GM18951 (cell line): ENCODE measurements around the gene DZIP1L.

Source experiments
- POLR2A ChIP-seq: IDR thresholded peaks from 4 replicates; pipeline ENCODE4 v1.6.1; 2011; ENCODE audit warnings: mild to moderate bottlenecking; ENCODE audit not compliant: insufficient read length, insufficient read depth; ENCODE audit errors: extremely low read depth
- in situ Hi-C: fragments of 300-500 bp; cut with MboI; formaldehyde crosslinking; loops from one replicate; pipeline ENCODE4 v1.12.0; 2022; ENCODE audit warnings: low sequenced_read_pairs, mixed read lengths, inconsistent platforms; ENCODE audit not compliant: unreplicated experiment

DZIP1L gene

DNA sequence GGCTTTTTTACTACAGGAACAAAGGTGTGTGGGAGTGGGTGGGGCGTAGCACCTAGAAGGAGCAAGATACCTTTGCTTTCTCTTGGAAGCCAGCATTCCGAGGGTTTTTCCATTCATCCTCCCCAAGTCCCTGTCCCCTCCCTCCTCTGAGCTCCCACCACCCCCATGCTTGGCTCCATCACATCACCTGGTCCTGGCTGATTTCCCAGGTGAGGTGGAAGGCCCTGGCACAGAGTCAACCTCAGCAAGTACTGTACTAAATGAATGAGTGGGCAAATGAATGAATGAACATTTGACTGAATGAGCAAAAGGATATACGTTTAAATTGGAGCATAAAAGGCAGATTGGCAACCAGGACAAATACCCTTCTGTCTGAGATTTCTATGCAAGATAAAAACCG, 45.4 kb downstream of the DZIP1L start:
- in situ Hi-C loops: loop anchor here (25.0 kb wide), 1 partner anchor 958 kb away; no protein-coding TSS in a partner anchor
- no peak for TF ChIP-seq POLR2A

DNA sequence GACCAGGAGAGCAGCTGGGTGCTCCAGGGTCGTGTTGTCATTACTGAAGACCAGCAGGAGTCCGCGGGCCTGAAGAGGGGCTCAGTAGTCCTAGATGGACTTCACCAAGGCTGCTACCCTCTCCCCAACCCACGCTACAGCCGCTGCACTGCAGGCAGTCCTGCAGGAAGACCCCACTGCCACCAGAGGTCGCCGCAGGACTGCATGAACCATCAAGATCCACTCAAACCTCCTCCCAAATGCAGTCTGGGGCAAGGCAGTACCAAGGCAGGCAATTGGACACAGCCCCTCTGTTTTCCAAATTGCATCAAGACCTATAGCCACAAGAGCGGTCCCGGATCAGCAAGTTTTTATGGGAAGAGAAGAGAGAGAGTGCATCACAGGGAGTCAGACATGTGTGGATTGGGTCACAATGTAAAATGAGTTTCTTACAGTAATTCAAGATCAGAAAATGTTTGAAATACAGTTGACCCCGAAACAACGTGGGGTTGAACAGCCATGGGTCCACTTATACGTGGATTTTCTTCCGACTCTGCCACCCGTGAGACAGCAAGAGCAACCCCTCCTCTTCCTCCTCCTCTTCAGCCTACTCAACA, 46.7 kb downstream of the DZIP1L start:
- no peak for TF ChIP-seq POLR2A
- in situ Hi-C loops: loop anchor here (25.0 kb wide), 1 partner anchor 956 kb away; no protein-coding TSS in a partner anchor

DNA sequence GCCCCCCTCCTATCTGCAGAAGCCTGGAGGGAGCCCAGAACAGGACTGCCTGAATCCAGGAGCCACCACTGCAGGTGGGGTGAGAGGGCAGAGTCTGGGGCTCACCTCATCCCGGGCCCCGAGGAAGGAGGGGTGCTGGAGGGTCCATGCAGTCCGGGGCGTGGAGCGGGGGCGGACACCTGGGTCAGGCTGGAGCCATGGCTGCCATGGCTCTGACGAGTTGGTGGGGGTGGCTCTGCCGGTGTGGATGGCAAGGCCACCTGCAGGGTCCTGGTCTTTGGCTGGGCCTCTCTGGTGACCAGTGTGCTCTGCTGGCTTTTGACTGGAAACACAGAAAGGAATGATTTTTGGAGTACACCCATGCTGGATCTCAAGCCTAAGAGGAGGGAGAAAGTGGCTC, 47.4 kb downstream of the DZIP1L start:
- no peak for TF ChIP-seq POLR2A
- in situ Hi-C loops: loop anchor here (25.0 kb wide), 1 partner anchor 956 kb away; no protein-coding TSS in a partner anchor

DNA sequence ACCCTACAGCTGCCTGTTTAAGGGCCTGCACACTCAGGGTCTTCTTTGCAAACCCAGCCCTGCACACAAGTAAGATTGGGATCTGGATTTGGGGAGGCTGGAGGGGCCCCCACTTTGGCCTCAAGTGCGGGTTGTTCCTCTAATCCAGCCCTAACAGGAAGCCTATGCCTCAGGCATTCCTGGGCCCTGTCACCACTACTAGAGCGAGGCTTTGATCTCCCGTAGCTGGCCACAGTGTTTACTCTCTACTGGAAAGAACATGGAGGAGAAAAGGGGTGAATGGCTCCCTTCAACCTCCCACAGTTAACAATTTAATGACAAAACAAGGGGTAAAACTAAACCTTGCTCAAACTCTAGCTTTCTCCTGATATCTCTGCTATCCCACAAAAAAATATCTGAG, 48.4 kb downstream of the DZIP1L start:
- in situ Hi-C loops: loop anchor here (25.0 kb wide), 1 partner anchor 955 kb away; no protein-coding TSS in a partner anchor
- no peak for TF ChIP-seq POLR2A

DNA sequence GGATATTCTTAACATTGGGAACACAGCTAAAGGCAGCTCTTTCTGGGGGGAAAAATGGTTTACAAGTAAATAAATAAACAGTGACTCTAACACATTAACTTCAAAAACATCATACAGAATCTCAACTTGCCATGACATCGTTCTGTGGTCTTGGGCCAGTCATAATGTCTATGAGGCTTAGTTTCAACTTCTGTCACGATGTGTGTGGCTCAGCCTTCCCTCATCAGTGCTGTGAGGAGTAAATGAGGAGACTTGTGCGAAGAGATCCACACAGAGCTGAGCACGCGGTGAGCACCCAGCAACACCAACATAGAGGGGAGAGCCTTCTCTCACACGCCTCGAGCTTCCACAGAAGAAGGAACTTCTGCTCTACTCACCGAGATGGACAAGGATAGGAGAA, 49.0 kb downstream of the DZIP1L start:
- TF ChIP-seq POLR2A: no peak
- in situ Hi-C loops: loop anchor here (25.0 kb wide), 1 partner anchor 954 kb away; no protein-coding TSS in a partner anchor

DNA sequence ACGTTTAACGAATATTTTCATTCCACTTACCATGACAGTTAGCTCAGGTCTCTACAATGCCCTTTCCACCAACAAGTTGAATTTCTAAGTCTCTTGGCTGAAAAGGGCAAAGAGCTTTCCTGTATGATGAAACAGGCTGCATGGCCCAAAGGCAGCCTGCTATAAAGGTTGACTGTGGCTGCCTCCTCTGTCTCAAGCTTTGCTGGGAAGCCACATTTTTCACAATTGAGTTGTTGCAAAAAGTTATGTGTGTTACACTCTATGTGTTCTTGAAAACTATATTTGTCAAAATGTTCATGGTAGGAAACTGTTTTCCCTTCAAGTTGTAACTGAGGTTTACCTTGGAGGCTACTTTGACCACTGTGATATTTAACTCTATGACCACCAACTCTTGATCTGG, 49.5 kb downstream of the DZIP1L start:
- no peak for TF ChIP-seq POLR2A
- in situ Hi-C loops: loop anchor here (25.0 kb wide), 1 partner anchor 954 kb away; no protein-coding TSS in a partner anchor

DNA sequence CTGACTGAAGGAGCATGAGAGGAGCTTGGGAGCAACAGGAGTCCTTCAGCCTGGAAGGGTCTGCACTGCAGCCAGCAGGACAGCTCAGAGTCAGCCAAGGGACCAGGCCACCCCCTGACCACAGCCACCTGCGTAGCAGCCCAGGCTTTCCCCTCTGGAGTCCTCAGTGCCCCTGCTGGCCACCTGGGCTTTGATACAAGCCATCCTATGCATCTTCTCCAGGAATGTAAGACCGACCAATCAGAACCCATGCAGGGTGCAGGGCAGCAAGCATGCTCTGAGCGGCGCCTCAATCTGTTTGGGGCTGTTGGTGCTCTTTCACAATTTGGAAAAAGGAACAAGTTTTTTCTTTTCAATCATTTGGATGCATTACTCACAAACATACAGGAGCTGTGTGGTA, 52.0 kb downstream of the DZIP1L start:
- TF ChIP-seq POLR2A: no peak
- in situ Hi-C loops: loop anchor here (25.0 kb wide), 1 partner anchor 951 kb away; no protein-coding TSS in a partner anchor

DNA sequence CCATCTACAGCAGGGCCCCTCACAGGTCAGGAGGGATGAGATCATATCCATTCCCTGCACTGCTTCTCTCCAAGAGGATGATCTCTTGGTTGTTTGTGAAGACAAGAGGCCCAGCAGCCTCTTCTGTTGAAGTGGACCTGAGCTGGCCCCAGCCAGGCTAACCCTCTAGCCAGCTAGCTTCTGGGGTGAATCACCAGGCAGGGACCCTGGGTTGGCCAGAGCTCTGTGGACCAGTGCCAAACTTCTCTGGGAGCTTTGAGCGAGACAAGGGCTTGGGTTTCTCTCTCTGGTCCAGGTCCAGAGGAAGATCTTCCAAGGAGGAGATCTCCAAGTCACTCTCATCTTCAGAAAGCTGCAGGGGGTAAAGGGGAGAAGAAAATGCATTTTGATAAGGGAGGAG, 52.8 kb downstream of the DZIP1L start:
- in situ Hi-C loops: loop anchor here (25.0 kb wide), 1 partner anchor 950 kb away; no protein-coding TSS in a partner anchor
- no peak for TF ChIP-seq POLR2A

DNA sequence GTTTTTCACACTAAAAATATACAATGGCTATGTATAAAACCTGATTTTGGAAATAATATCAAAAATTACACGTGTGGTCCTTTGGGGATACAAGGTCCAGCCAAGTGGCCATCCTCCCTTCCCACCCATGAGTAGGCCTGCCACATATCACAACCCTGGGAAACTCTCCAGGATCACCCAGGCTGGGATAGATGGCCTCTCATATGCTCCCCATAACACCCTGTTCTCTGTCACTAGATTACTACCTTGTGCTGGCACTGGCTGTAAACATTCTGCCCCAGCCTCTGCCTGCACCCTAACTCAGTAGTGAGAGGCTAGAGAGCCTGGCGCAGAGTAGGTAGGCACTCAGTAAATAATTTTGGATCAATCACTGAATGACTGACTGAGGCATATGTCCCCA, 53.4 kb downstream of the DZIP1L start:
- TF ChIP-seq POLR2A: no peak
- in situ Hi-C loops: loop anchor here (25.0 kb wide), 1 partner anchor 950 kb away; no protein-coding TSS in a partner anchor

DNA sequence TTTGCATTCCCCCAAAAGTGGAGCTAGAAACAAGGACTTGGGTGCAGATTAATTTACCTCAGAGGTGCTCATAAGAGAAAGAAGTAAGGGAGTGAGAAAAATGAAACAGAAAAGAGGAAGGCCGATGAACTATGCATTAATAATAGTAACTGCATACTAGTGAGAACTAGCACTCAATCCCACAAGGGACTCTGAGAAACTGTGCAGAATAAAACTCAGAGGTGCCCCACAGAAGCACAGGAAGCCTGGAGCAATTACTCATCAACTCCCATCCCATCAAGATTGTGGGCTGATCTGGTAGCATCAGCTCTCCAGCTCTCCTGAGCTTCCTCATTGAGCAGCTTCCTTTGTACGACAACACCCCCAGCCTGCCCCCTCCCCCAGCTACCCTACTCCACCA, 54.6 kb downstream of the DZIP1L start:
- TF ChIP-seq POLR2A: no peak
- in situ Hi-C loops: loop anchor here (25.0 kb wide), 1 partner anchor 948 kb away; no protein-coding TSS in a partner anchor

DNA sequence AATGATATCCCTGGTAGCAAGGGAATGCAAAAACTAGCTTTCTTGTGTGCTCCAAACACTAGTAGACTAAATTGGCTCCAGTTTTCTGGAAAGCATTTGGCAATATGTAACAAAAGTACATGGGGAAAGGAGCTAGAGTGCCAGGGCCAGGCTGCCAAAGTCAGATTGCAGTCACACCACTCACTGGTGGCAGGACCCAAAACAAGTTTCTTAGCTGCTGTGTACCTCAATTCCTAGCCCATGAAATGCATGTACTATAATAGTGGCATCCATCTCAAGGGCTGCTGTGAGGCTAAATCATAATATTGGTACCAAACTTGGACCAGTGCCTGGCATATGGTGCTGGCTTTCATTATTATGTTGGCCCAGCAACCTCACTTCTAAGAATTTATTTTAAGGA, 56.1 kb downstream of the DZIP1L start:
- in situ Hi-C loops: loop anchor here (25.0 kb wide), 1 partner anchor 947 kb away; no protein-coding TSS in a partner anchor
- TF ChIP-seq POLR2A: no peak

DNA sequence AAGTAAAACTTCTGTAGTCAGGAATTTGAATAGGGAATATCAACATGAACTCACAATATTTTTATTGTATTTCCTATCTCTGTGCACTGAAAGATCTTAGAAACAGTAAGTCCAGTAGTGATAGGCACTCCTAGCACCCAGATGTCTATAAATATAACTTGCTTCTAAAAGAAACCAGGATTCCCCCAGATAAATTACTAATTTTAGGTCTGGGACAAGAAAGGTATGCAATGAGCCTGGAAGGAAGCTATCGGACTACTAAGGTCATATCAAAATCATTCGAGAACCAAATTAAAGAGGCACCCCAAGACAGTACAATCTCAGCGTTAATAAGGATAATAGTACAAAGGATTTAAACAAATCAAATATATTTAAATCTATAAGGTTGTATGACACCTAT, 58.0 kb downstream of the DZIP1L start:
- no peak for TF ChIP-seq POLR2A
- in situ Hi-C loops: loop anchor here (25.0 kb wide), 1 partner anchor 945 kb away; no protein-coding TSS in a partner anchor

DNA sequence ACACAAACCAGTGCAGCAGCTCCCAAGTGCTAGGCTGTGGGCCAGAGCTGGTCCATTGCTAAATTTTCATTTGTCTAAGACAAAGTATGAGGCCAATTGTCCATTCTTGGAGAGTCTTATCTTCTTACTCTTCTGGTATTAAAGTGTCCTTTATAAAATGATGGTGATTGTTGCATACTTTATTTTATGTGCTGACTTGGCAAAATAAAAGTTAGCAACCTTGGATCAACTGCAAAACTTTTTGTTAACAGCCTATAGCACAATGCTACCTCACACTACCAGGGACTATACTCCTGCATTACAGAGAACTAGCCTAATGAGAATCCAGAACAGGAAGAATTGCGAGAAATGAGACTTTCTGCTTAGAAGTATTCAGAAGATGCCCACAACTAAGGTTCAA, 61.4 kb downstream of the DZIP1L start:
- no peak for TF ChIP-seq POLR2A
- in situ Hi-C loops: loop anchor here (25.0 kb wide), 1 partner anchor 942 kb away; no protein-coding TSS in a partner anchor
